HepG2 (cell line): ENCODE data around the gene STX4. TPM values are rescaled to one million over a fixed set of nuclear protein-coding genes. Genes with fewer than 3 reads are reported as not detected.

Experiments
- ATM ChIP-seq: fragments of 450-650 bp; IDR thresholded peaks from 2 replicates; pipeline ENCODE4 v1.7.1; 2017; ENCODE audit warnings: mild to moderate bottlenecking, borderline replicate concordance
- EED ChIP-seq: sonication (generic); formaldehyde crosslinking; IDR thresholded peaks from 2 replicates; pipeline ENCODE4 v1.5.0; 2020; ENCODE audit warnings: mild to moderate bottlenecking, missing genetic modification reagents
- GRHL1 ChIP-seq: sonication (generic); formaldehyde crosslinking; conservative IDR thresholded peaks from 2 replicates; pipeline ENCODE4 v1.8.0; 2022; ENCODE audit warnings: missing genetic modification reagents
- HMG20A ChIP-seq: IDR thresholded peaks from 2 replicates; pipeline ENCODE4 v1.6.1; 2016; ENCODE audit warnings: borderline replicate concordance
- HMGXB3 ChIP-seq: sonication (generic); formaldehyde crosslinking; IDR thresholded peaks from 2 replicates; pipeline ENCODE4 v1.4.0; 2020; ENCODE audit warnings: missing genetic modification reagents, borderline replicate concordance
- HOXD1 ChIP-seq: sonication (generic); formaldehyde crosslinking; IDR thresholded peaks from 2 replicates; pipeline ENCODE4 v1.5.0; 2020; ENCODE audit warnings: missing genetic modification reagents
- KDM4B ChIP-seq: sonication (generic); formaldehyde crosslinking; IDR thresholded peaks from 2 replicates; pipeline ENCODE4 v1.4.0; 2020; ENCODE audit warnings: missing genetic modification reagents
- KLF11 ChIP-seq: IDR thresholded peaks from 2 replicates; pipeline ENCODE4 v1.6.1; 2016; ENCODE audit warnings: missing compliant biosample characterization
- MXD4 ChIP-seq: IDR thresholded peaks from 2 replicates; pipeline ENCODE4 v1.6.1; 2016; ENCODE audit warnings: mild to moderate bottlenecking, missing biosample characterization, missing genetic modification reagents
- POGK ChIP-seq: sonication (generic); formaldehyde crosslinking; conservative IDR thresholded peaks from 2 replicates; pipeline ENCODE4 v1.8.0; 2022; ENCODE audit warnings: mild to moderate bottlenecking, moderate library complexity, missing genetic modification reagents
- TIGD3 ChIP-seq: sonication (generic); formaldehyde crosslinking; IDR thresholded peaks from 2 replicates; pipeline ENCODE4 v1.5.1; 2020; ENCODE audit warnings: mild to moderate bottlenecking, missing genetic modification reagents, borderline replicate concordance
- ZNF331 ChIP-seq: sonication (generic); formaldehyde crosslinking; IDR thresholded peaks from 2 replicates; pipeline ENCODE4 v1.4.0; 2020; ENCODE audit warnings: missing genetic modification reagents
- ZNF430 ChIP-seq: sonication (generic); formaldehyde crosslinking; IDR thresholded peaks from 2 replicates; pipeline ENCODE4 v1.9.0; 2021; ENCODE audit warnings: mild to moderate bottlenecking, missing genetic modification reagents
- ZNF569 ChIP-seq: sonication (generic); formaldehyde crosslinking; IDR thresholded peaks from 2 replicates; pipeline ENCODE4 v1.5.0; 2020; ENCODE audit warnings: mild to moderate bottlenecking, missing genetic modification reagents, moderate library complexity, borderline replicate concordance
- ZNF749 ChIP-seq: sonication (generic); formaldehyde crosslinking; IDR thresholded peaks from 2 replicates; pipeline ENCODE4 v1.8.0; 2022; ENCODE audit warnings: mild to moderate bottlenecking, missing genetic modification reagents, moderate library complexity, borderline replicate concordance
- ZXDC ChIP-seq: sonication (generic); formaldehyde crosslinking; IDR thresholded peaks from 2 replicates; pipeline ENCODE4 v1.5.0; 2020; ENCODE audit warnings: mild to moderate bottlenecking, missing genetic modification reagents
- polyA plus RNA-seq, 8 experiments: library from polyadenylated mRNA; depleted of rRNA in 3 of 8; stranded (reverse) in 7 of 8; unstranded in 1 of 8; fragments of >200 nt; fragmentation: Illumina TruSeq in 4 of 8; extraction: Trizol in 4 of 8; gene quantifications; 2 replicates each; pipeline versions ENCODE4 v1.2.1 to v1.2.3, GENCODE V29; 2011 to 2016; ENCODE audit warnings: low read depth in 4 of 8, missing spikeins in 1 of 8, mixed read lengths in 1 of 8; ENCODE audit not compliant: insufficient read depth in 1 of 8
- total RNA-seq, 5 experiments: library from RNA; depleted of rRNA; stranded (reverse); fragments of >200 nt; fragmentation: Illumina TruSeq; extraction: Trizol; gene quantifications; 2 replicates each; pipeline ENCODE4 v1.2.3, GENCODE V29; 2016; ENCODE audit warnings: low read depth in 1 of 5

Gene STX4
- total and polyA plus RNA-seq, 2 of the 13 experiments (the other 11 are each of a cell fraction or from before 2014, with no cell fraction given) = 29.2 to 34.6 TPM

GRCh38 chr16:31073142-31073969, 40.0 kb downstream of the STX4 start (continued):
- TF ChIP-seq TIGD3 (CRISPR knock-in tag) = 0 out of 2 replicates have a peak, but pooled peaks have one; percentile 14
- no peak for TF ChIP-seq ATM
- TF ChIP-seq HMGXB3 (CRISPR knock-in tag) = no peak
- no peak for TF ChIP-seq KLF11 (CRISPR knock-in tag)
- TF ChIP-seq MXD4 (CRISPR knock-in tag) = peak; percentile 22; the same call in 1 of the 2 replicates
- peak; percentile 13; the same call in 1 of the 2 replicates for TF ChIP-seq ZNF430 (CRISPR knock-in tag)
- no peak for TF ChIP-seq GRHL1 (CRISPR knock-in tag)
- TF ChIP-seq ZNF749 (CRISPR knock-in tag) = no peak
- no peak; the same call in 1 of the 2 replicates for TF ChIP-seq POGK (CRISPR knock-in tag)
- peak; percentile 49; the same call in 1 of the 2 replicates for TF ChIP-seq ZNF331 (CRISPR knock-in tag)
- peak; percentile 76; the same call in 1 of the 2 replicates for TF ChIP-seq KDM4B (CRISPR knock-in tag)
- TF ChIP-seq ZXDC = no peak; the same call in 1 of the 2 replicates
- TF ChIP-seq HOXD1 (CRISPR knock-in tag) = peak; percentile 22; the same call in 1 of the 2 replicates
- peak; percentile 60 for TF ChIP-seq EED (CRISPR knock-in tag)
- TF ChIP-seq HMG20A (CRISPR knock-in tag) = no peak
- no peak for TF ChIP-seq ZNF569 (CRISPR knock-in tag)
